Activated CD4-positive, CD25-positive, alpha-beta regulatory T cell treated with anti-CD3 and anti-CD28 coated beads, Interleukin-2, amount 50 U/mL, for 16 hours (primary cell): ENCODE measurements around the gene HIGD1A.

Experiments used
- DNase-seq: peaks from one replicate; pipeline ENCODE4 v3.0.0-alpha.2; 2020; ENCODE audit warnings: low read depth, low spot score

The HIGD1A gene

GRCh38 chr3:42735615-42736014 is 68.7 kb downstream of the HIGD1A start:
- DNase-seq: no peak

- no peak for DNase-seq
These were observed 69.3 kb downstream of the HIGD1A start for GRCh38 chr3:42735019-42735418.

GRCh38 chr3:42734263-42734860 is 69.9 kb downstream of the HIGD1A start:
- DNase-seq: no peak

GRCh38 chr3:42733501-42734262 is 70.6 kb downstream of the HIGD1A start:
- DNase-seq: no peak
